Chondrocyte (in vitro differentiated cells): ENCODE results near the gene CNTNAP5. TPM values are rescaled to one million over a fixed set of nuclear protein-coding genes. Genes with fewer than 3 reads are reported as not detected.

Experiments used
- DNase-seq: peaks from one replicate; pipeline ENCODE4 v3.0.0; 2021; ENCODE audit warnings: mixed read lengths, low spot score
- H3K27ac Mint-ChIP-seq: one replicate; pipeline ENCODE4 v1.8.0; 2021; ENCODE audit warnings: mild to moderate bottlenecking, moderate library complexity, mixed read lengths; ENCODE audit not compliant: unreplicated experiment
- H3K27me3 Mint-ChIP-seq: 2 replicates; pipeline ENCODE4 v1.8.0; 2021; ENCODE audit warnings: low read depth, mixed read lengths
- H3K36me3 Mint-ChIP-seq: 2 replicates; pipeline ENCODE4 v1.8.0; 2021; ENCODE audit warnings: low read depth, mixed read lengths
- H3K4me1 Mint-ChIP-seq: 2 replicates; pipeline ENCODE4 v1.8.0; 2021; ENCODE audit warnings: low read depth, mild to moderate bottlenecking, mixed read lengths
- H3K4me3 Mint-ChIP-seq: one replicate; pipeline ENCODE4 v1.8.0; 2021; ENCODE audit warnings: mild to moderate bottlenecking, moderate library complexity, mixed read lengths; ENCODE audit not compliant: unreplicated experiment
- H3K9me3 Mint-ChIP-seq: 2 replicates; pipeline ENCODE4 v1.8.0; 2021; ENCODE audit warnings: low read depth, mixed read lengths
- total RNA-seq: library from RNA; stranded (reverse); gene quantifications from 3 replicates; pipeline ENCODE4 v1.2.1, GENCODE V29; 2021
- TF ChIP-seq, protein P1 (sequence below): fragments of 200-600 bp; sonication (generic); IDR thresholded peaks from 2 replicates; pipeline ENCODE4 v1.5.0; 2021; ENCODE audit warnings: antibody characterized with exemption, mild to moderate bottlenecking, moderate library complexity

The CNTNAP5 gene
- total RNA-seq, 1 donor from 2014 or later = not detected

DNA sequence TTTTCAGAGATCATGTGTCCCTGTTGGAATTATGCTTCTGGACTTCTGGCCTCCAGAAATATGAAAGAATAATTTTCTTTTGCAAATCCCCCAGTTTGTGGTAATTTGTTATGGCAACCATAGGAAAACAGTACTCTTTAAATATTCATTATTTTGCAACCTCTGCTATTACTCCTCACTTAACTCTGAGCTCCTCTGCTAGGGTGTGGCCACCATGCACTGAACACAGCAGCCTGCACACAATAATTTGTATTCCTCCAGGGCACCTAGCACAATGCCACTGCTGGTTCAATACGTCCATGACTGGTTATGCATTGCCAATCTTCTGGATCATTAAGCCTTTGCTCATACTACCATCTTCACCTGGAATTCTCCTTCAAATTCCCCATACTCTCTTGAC is 232.0 kb downstream of the CNTNAP5 start:
- no peak for DNase-seq
- Mint-ChIP-seq H3K27ac (no peak overlapping the region), H3K4me1 (no peaks in the 10 kb centered on the region), H3K9me3 (peaks cover 11% of the 10 kb centered on the region), H3K36me3 (no peaks in the 10 kb centered on the region), H3K4me3 (no peak overlapping the region), H3K27me3 (no peaks in the 10 kb centered on the region)
- TF ChIP-seq, protein P1, sequence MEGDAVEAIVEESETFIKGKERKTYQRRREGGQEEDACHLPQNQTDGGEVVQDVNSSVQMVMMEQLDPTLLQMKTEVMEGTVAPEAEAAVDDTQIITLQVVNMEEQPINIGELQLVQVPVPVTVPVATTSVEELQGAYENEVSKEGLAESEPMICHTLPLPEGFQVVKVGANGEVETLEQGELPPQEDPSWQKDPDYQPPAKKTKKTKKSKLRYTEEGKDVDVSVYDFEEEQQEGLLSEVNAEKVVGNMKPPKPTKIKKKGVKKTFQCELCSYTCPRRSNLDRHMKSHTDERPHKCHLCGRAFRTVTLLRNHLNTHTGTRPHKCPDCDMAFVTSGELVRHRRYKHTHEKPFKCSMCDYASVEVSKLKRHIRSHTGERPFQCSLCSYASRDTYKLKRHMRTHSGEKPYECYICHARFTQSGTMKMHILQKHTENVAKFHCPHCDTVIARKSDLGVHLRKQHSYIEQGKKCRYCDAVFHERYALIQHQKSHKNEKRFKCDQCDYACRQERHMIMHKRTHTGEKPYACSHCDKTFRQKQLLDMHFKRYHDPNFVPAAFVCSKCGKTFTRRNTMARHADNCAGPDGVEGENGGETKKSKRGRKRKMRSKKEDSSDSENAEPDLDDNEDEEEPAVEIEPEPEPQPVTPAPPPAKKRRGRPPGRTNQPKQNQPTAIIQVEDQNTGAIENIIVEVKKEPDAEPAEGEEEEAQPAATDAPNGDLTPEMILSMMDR = no peak

DNA sequence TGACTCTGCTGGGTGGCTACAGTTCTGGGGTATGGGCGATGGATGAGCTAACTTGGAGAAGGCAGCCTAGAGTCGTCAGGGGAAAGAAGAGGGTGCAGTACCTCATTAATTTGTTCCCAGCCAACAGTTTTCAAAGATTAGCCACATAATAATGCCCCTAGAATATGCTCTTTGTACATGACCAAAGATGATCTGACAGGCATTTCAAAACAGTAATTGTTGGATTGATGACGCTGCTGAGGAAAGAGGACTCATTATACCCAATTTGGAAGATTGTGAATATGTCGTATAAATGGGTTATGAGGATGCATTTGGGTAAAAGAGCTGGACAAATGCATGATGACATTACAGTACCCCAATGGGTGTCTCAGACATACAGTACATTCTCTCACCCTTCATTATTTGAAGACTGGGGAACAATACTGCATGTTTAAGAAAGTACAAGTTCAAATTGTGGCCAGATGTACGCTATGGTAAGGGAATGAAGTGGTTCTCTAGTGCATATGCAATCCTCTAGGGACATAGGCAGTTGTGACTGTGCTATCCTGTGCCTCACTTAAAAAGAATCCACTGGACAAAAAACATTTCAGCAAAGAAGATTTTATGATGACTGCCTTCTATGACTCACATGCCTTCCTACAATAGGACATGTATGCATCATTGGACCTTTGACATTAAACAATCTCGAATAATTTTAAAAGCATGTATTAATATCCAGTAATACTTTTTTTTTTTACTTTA is 233.2 kb downstream of the CNTNAP5 start:
- DNase-seq = no peak

DNA sequence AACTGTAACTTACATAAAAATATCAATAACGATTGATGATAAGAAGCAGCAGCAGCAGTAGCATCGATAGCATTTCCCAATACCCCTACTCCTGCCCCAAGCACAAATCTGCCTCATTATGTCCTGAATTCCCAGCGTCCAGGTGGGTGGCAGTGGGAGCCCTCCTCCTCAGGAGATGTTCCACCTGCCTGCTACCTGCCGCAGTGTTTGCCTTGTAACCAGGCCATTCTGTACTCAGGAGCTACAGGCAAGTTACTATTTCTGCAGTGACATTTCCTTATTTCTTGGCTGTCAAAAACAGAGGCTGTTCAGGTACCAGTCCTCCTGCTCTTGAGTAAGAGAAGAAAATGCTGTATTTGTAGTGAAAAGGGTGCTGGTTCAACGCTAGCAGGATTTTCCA is 236.4 kb downstream of the CNTNAP5 start:
- no peaks in the 10 kb centered on the region for H3K4me1 Mint-ChIP-seq
- no peaks in the 10 kb centered on the region for H3K36me3 Mint-ChIP-seq
- H3K27ac Mint-ChIP-seq = no peak overlapping the region
- H3K9me3 Mint-ChIP-seq = peaks cover 11% of the 10 kb centered on the region
- no peak overlapping the region for H3K4me3 Mint-ChIP-seq
- TF ChIP-seq, protein P1 = no peak
- DNase-seq = no peak
- H3K27me3 Mint-ChIP-seq = no peaks in the 10 kb centered on the region

More for the DNA sequence above, 233.2 kb downstream of the CNTNAP5 start:
- Mint-ChIP-seq H3K36me3 (no peaks in the 10 kb centered on the region), H3K27ac (no peak overlapping the region), H3K27me3 (no peaks in the 10 kb centered on the region), H3K4me3 (no peak overlapping the region), H3K9me3 (peaks cover 11% of the 10 kb centered on the region), H3K4me1 (no peaks in the 10 kb centered on the region)
- TF ChIP-seq, protein P1 = no peak

DNA sequence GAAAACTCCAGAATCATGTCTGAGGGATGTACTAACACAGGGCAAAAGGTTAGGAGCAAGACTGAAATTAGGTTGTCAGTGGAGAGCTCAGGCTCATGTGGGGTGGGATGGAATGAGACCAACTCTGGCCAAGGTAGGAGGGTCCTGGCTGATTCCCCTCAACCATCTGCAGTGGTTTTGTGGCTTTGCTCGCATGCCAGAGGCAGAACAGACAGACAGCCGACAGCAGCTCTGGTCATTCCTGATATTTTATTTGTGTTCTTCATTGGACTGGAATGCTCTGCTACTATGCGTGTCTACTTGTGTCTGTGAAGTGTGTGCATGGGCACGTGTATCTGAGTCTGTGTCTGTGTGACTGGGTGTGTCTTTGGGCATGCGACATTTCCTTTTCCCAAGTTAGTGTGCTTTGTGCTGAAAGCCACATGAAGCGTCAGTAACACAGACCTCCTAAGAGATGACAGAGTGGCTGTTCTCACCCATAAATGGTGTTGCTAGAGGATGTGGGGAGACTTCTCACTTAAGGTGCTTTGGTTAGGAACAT is 239.5 kb downstream of the CNTNAP5 start:
- TF ChIP-seq, protein P1 = no peak
- Mint-ChIP-seq H3K4me3 (no peak overlapping the region), H3K36me3 (no peaks in the 10 kb centered on the region), H3K4me1 (peaks cover 6% of the 10 kb centered on the region), H3K9me3 (peaks cover 15% of the 10 kb centered on the region), H3K27me3 (no peaks in the 10 kb centered on the region), H3K27ac (peak overlapping the region; percentile 68)
- DNase-seq = no peak

DNA sequence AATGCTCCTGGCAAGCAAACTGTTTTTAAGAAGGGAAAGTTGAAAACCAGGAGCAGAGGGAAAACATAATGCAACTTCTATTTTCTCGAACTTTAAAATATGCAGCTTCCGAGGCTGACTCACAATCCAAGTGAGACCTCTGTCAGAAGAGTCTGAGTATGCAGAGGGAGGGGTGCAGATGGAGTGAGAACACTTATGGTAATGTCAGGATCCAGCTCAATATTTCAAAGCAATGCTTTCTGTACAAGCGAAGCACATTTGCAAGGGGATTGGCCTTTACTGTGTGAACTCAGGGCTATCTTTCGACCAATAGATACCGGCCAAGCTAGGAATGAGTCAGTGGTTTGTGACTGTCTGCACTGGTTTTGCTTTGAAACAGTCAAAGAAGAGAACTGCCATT is 242.7 kb downstream of the CNTNAP5 start:
- H3K27me3 Mint-ChIP-seq = no peaks in the 10 kb centered on the region
- no peak for DNase-seq
- H3K4me1 Mint-ChIP-seq = peaks cover 6% of the 10 kb centered on the region
- TF ChIP-seq, protein P1 = no peak
- no peak overlapping the region for H3K4me3 Mint-ChIP-seq
- peaks cover 7% of the 10 kb centered on the region for H3K9me3 Mint-ChIP-seq
- H3K36me3 Mint-ChIP-seq = no peaks in the 10 kb centered on the region
- H3K27ac Mint-ChIP-seq = peak overlapping the region; percentile 57
